ACC112 (cell line): ENCODE measurements around the gene SLAIN2.
A peak's percentile ranks its signal among the peaks of the same experiment; 100 is the strongest.

Experiments
- H2AFZ ChIP-seq: fragments of 200-600 bp; sonication (generic); one replicate; pipeline ENCODE4 v1.6.0; 2017; ENCODE audit warnings: antibody characterized with exemption, low read length; ENCODE audit not compliant: unreplicated experiment
- H3K27ac ChIP-seq: fragments of 200-600 bp; sonication (generic); 2 replicates; pipeline ENCODE4 v1.5.1; 2014; ENCODE audit warnings: low read depth, mild to moderate bottlenecking, antibody characterized with exemption, low read length, moderate library complexity
- H3K27me3 ChIP-seq: fragments of 200-600 bp; sonication (generic); 2 replicates; pipeline ENCODE4 v1.6.1; 2014; ENCODE audit warnings: mild to moderate bottlenecking, antibody characterized with exemption, low read length, moderate library complexity, mixed read lengths; ENCODE audit not compliant: insufficient read depth
- H3K36me3 ChIP-seq: fragments of 200-600 bp; sonication (generic); 2 replicates; pipeline ENCODE4 v1.6.1; 2016; ENCODE audit warnings: mild to moderate bottlenecking, antibody characterized with exemption, low read length, moderate library complexity, mixed read lengths; ENCODE audit not compliant: insufficient read depth
- H3K4me1 ChIP-seq: fragments of 200-600 bp; sonication (generic); one replicate; pipeline ENCODE4 v1.6.1; 2016; ENCODE audit warnings: low read length, mixed read lengths; ENCODE audit not compliant: insufficient read depth, unreplicated experiment, control insufficient read depth
- H3K4me3 ChIP-seq: fragments of 200-600 bp; sonication (generic); 2 replicates; pipeline ENCODE4 v1.5.1; 2014; ENCODE audit warnings: mild to moderate bottlenecking, low read depth, low read length
- H3K79me2 ChIP-seq: fragments of 200-600 bp; sonication (generic); one replicate; pipeline ENCODE4 v1.6.0; 2016; ENCODE audit warnings: low read length; ENCODE audit not compliant: control insufficient read depth, unreplicated experiment, insufficient read depth

The SLAIN2 gene

DNA sequence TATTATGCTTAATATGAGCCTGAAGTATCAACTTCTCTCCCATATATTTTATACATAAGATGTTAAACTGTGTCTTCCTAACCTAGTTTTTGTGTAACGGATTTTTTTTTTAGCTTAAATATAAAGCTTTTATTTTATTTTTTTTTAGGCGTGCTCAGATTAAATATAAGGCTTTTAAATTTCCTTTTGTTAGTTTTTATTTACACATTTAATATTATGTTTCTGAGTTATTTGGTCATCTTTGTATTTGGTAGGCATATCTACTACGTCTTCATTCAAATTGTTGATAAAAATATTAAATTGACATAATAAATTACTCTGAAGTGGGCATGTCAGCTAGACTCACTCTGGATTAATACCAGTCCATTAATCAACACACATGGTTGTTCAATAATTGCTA lies 4.2 kb downstream of the SLAIN2 start:
- Histone ChIP-seq H3K27me3 (no peaks in the 10 kb centered on the region), H2AFZ (no peak overlapping the region), H3K36me3 (no peaks in the 10 kb centered on the region), H3K4me3 (no peak overlapping the region), H3K79me2 (peaks cover 86% of the 10 kb centered on the region), H3K4me1 (peaks cover 34% of the 10 kb centered on the region), H3K27ac (no peak overlapping the region)

DNA sequence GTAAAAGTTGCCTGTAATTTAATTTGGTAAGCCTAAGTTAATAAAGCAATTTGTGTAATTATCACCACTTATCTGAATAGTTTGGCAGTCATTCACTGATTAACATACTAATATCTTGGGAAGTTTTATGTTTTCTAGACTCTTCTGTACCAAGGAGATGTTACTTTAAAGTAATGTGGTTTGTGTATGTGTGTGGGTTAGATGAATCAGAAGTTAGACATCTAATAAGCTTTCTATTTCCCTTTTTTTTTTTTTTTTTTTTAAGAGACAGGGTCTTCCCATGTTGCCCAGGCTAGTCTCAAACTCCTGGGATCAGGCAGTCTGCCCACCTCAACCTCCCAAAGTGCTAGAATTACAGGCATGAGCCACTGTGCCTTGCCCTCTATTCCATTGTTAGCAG lies 5.3 kb downstream of the SLAIN2 start:
- H2AFZ ChIP-seq = no peak overlapping the region
- no peaks in the 10 kb centered on the region for H3K27me3 ChIP-seq
- no peaks in the 10 kb centered on the region for H3K36me3 ChIP-seq
- peaks cover 34% of the 10 kb centered on the region for H3K4me1 ChIP-seq
- peaks cover 97% of the 10 kb centered on the region for H3K79me2 ChIP-seq
- H3K27ac ChIP-seq = peak overlapping the region; percentile 13; the same call in 1 of the 2 replicates
- no peak overlapping the region for H3K4me3 ChIP-seq

DNA sequence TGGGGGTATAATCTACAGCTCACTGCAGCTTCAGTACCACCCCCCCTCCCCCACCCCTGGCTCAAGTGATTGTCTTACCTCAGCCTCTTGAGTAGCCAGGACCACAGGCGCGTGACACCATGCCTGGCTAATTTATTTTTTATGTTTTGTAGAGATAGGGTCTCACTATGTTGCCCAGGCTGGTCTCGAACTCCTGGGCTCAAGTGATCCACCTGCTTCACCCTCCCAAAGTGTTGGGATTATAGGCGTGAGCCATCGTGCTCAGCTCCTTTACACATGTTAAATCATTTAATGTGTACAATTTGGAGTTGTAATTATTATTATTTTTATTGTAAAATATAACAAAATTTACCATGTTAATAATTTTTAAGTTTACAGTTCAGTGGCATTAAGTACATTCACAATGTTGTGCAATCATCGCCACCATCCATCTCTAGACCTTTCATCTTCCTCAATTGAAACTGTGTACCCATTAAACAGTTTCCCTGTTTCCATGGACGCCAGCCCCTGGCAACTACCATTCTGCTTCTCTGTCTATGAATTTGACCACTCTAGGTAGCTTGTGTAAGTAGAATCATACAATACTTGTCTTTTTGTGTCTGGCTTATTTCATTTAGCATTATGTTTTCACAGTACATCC lies 6.1 kb downstream of the SLAIN2 start:
- H3K27ac ChIP-seq = no peak overlapping the region
- H3K79me2 ChIP-seq = peaks cover 97% of the 10 kb centered on the region
- H3K4me3 ChIP-seq = no peak overlapping the region
- no peak overlapping the region for H2AFZ ChIP-seq
- no peaks in the 10 kb centered on the region for H3K27me3 ChIP-seq
- no peaks in the 10 kb centered on the region for H3K36me3 ChIP-seq
- peaks cover 34% of the 10 kb centered on the region for H3K4me1 ChIP-seq

- H3K79me2 ChIP-seq = peaks cover 84% of the 10 kb centered on the region
- H3K27me3 ChIP-seq = no peaks in the 10 kb centered on the region
- H2AFZ ChIP-seq = no peak overlapping the region
- H3K4me3 ChIP-seq = no peak overlapping the region
- H3K36me3 ChIP-seq = no peaks in the 10 kb centered on the region
- peaks cover 14% of the 10 kb centered on the region for H3K4me1 ChIP-seq
- no peak overlapping the region for H3K27ac ChIP-seq
Observed at GRCh38 chr4:48350871-48351270, 9.5 kb downstream of the SLAIN2 start.

DNA sequence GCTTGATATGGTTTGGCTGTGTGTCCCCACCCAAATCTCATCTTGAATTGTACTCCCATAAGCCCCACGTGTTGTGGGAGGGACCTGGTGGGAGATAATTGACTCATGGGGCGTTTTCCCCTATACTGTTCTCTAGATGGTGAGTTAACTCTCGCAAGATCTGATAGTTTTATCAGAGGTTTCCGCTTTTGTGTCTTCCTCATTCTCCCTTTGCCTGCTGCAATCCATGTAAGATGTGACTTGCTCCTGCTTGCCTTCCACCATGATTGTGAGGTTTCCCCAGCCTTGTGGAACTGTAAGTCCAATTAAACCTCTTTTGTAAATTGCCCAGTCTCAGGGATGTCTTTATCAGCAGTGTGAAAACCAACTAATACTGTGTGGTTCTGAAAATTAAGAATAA lies 11.5 kb downstream of the SLAIN2 start:
- Histone ChIP-seq H3K79me2 (peaks cover 80% of the 10 kb centered on the region), H3K4me1 (peaks cover 8% of the 10 kb centered on the region), H3K27ac (no peak overlapping the region), H3K4me3 (no peak overlapping the region), H3K27me3 (no peaks in the 10 kb centered on the region), H3K36me3 (no peaks in the 10 kb centered on the region), H2AFZ (no peak overlapping the region)

GRCh38 chr4:48356355-48356754 lies 15.0 kb downstream of the SLAIN2 start:
- H3K79me2 ChIP-seq = peaks cover 63% of the 10 kb centered on the region
- H3K4me1 ChIP-seq = peaks cover 23% of the 10 kb centered on the region
- H2AFZ ChIP-seq = no peak overlapping the region
- no peaks in the 10 kb centered on the region for H3K36me3 ChIP-seq
- no peaks in the 10 kb centered on the region for H3K27me3 ChIP-seq
- H3K4me3 ChIP-seq = no peak overlapping the region
- H3K27ac ChIP-seq = no peak overlapping the region

DNA sequence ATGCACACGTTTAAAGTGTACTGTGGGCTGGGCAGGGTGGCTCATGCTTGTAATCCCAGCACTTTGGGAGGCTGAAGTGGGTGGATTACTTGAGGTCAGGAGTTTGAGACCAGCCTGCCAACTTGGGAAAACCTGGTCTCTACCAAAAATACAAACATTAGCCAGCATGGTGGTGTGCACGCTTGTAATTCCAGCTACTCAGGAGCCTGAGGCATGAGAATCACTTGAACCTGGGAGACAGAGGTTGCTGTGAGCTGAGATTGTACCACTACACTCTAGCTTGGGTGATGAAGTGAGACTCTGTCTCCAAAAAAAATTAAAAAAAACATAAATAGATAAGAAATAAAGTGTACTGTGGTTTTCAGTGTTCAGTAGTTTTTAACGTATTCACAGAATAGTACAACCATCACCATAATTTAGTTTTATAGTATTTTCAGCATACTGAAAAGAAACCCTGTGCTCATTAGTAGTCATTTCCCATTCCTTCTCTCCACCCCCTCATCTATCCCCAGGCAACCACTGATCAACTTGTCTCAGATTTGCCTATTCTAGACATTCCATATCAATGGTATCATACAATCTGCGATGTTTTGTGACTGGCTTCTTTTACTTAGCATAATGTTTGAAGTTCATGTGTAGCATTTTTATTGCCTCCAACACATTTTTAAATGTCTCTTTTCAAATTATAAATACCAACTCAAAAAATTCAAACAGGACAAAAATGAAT lies 19.1 kb downstream of the SLAIN2 start:
- Histone ChIP-seq H3K27ac (peak overlapping the region; percentile 86), H3K27me3 (no peaks in the 10 kb centered on the region), H2AFZ (no peak overlapping the region), H3K36me3 (no peaks in the 10 kb centered on the region), H3K79me2 (peaks cover 47% of the 10 kb centered on the region), H3K4me1 (peaks cover 29% of the 10 kb centered on the region), H3K4me3 (peak overlapping the region; percentile 43)

DNA sequence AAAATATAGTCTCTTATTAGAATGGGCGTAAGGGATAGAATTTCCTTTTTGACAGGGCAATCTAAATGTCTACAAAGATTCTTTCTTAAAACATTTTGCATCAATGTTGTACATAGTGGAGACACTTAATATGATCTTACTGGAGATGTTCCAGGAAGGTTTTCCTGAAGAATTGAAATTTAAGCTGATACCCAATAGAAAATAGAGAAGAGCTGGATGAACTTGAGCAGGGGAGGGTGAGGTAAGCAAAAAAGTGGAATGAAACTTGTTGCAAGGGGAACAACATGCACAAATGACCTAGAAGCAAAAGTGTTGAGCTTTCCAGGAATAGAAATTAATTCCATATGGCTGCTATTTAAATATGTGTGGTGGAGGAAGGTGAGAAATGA lies 19.7 kb downstream of the SLAIN2 start:
- H2AFZ ChIP-seq = no peak overlapping the region
- peak overlapping the region; percentile 86 for H3K27ac ChIP-seq
- peak overlapping the region; percentile 43 for H3K4me3 ChIP-seq
- H3K36me3 ChIP-seq = no peaks in the 10 kb centered on the region
- no peaks in the 10 kb centered on the region for H3K27me3 ChIP-seq
- H3K79me2 ChIP-seq = peaks cover 49% of the 10 kb centered on the region
- H3K4me1 ChIP-seq = peaks cover 27% of the 10 kb centered on the region

DNA sequence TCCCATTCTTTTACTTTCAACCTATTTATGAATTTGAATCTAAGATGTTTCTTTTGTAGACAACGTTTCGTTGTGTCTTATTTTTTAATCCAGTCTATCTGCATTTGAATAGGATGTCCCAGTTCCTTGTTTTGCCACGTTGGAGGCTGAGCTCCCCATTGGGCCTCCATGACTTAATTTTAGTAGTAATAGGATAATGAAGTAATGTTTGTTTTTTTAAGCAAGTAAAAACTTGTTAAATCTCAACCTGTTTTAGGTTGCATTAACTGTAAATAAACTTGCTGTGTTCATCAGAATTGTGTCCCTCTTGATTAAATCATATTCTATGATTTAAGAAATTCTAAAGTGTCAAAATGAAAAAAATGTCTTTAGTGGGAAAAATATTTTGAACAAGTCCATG lies 25.3 kb downstream of the SLAIN2 start:
- H3K79me2 ChIP-seq = peaks cover 55% of the 10 kb centered on the region
- no peak overlapping the region for H3K4me3 ChIP-seq
- H3K4me1 ChIP-seq = peaks cover 13% of the 10 kb centered on the region
- no peaks in the 10 kb centered on the region for H3K27me3 ChIP-seq
- H3K27ac ChIP-seq = no peak overlapping the region
- H3K36me3 ChIP-seq = no peaks in the 10 kb centered on the region
- H2AFZ ChIP-seq = no peak overlapping the region

DNA sequence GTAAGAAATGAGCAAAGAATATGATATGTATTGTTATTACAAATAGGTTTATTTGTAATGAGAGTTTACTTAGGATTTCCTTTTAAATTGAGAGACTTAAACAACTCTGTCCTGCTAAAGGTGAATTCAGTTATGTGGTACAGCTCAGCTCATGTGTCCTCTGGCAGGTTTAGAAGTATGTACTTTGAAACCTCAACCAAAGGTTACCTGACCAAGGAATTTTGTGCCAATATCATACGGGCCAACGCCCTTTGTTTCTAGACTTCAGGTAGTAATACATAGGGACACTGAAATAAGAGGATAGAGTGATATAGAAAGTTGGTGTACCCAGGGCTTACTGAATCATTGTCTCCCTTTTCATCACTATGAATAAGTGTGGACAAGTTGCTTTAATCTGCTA lies 25.7 kb downstream of the SLAIN2 start:
- Histone ChIP-seq H3K79me2 (peaks cover 52% of the 10 kb centered on the region), H3K36me3 (no peaks in the 10 kb centered on the region), H3K27ac (no peak overlapping the region), H3K4me3 (no peak overlapping the region), H3K4me1 (peaks cover 9% of the 10 kb centered on the region), H2AFZ (no peak overlapping the region), H3K27me3 (no peaks in the 10 kb centered on the region)

GRCh38 chr4:48368389-48368788 lies 27.1 kb downstream of the SLAIN2 start:
- Histone ChIP-seq H3K27ac (no peak overlapping the region), H2AFZ (no peak overlapping the region), H3K36me3 (no peaks in the 10 kb centered on the region), H3K27me3 (no peaks in the 10 kb centered on the region), H3K4me1 (peaks cover 9% of the 10 kb centered on the region), H3K4me3 (no peak overlapping the region), H3K79me2 (peaks cover 57% of the 10 kb centered on the region)
